Mammary epithelial cell (primary cell): ENCODE results near the gene STAMBPL1.

Experiments used
- EZH2 ChIP-seq: IDR thresholded peaks from 2 replicates; pipeline ENCODE4 v1.6.1; 2012; ENCODE audit warnings: low read length, inconsistent platforms, borderline replicate concordance
- TF ChIP-seq, protein P1 (sequence below), 2 donors: IDR thresholded peaks in 1 of 2; conservative IDR thresholded peaks in 1 of 2; 2 replicates each; pipeline ENCODE4 v1.5.1; 2011 to 2012; ENCODE audit warnings: inconsistent platforms in 2 of 2, low read length in 2 of 2, mild to moderate bottlenecking in 2 of 2, control low read depth in 1 of 2, low read depth in 1 of 2; ENCODE audit not compliant: insufficient read depth in 1 of 2; ENCODE audit errors: extremely low read depth in 1 of 2

DNA sequence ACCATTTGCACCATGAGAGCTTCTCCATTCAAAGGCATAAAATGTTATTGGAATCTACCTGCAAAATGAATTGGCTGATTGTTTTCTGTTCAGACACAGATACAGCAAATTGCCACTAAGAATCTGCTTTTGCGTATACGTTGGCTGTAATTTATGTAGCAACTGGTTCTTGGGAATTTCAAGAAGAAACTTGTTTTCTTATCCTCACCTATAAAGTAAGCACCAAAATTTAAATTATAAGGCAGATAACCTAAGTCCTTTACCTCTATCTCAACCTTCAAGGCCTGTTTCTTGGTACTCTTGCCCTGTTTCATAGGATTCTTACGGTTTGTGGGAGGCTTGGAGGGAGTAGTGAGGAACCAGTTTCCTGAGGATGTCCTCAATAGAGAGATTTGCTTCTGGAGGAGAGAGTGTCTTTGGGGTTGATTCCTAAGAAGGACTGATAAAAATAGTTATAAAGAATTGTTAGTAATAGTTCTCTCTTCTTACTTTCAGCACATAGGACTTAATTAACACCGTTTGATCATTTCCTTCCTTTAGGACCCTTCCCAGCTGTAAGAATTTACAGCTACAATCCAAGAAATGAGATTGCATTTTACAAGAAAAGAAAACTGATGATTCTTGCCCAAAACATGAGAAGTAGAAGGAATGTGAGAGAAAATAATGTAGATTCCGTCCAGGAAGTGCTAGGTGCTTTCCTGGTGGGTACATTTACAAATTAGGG, 2.0 kb downstream of the STAMBPL1 start:
- TF ChIP-seq EZH2, result no peak
- TF ChIP-seq, protein P1, sequence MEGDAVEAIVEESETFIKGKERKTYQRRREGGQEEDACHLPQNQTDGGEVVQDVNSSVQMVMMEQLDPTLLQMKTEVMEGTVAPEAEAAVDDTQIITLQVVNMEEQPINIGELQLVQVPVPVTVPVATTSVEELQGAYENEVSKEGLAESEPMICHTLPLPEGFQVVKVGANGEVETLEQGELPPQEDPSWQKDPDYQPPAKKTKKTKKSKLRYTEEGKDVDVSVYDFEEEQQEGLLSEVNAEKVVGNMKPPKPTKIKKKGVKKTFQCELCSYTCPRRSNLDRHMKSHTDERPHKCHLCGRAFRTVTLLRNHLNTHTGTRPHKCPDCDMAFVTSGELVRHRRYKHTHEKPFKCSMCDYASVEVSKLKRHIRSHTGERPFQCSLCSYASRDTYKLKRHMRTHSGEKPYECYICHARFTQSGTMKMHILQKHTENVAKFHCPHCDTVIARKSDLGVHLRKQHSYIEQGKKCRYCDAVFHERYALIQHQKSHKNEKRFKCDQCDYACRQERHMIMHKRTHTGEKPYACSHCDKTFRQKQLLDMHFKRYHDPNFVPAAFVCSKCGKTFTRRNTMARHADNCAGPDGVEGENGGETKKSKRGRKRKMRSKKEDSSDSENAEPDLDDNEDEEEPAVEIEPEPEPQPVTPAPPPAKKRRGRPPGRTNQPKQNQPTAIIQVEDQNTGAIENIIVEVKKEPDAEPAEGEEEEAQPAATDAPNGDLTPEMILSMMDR (conservative IDR thresholded peaks at IDR 0.05 in 1 of 2, IDR thresholded peaks at IDR 0.05 in 1 of 2; ENCODE audit: extremely low read depth in 1 of 2, insufficient read depth in 1 of 2, low read depth in 1 of 2, low read length in 2 of 2), result no peak
